Panc1 (cell line): ENCODE data around the gene SCGB1A1. TPM values are rescaled to one million over a fixed set of nuclear protein-coding genes. Genes with fewer than 3 reads are reported as not detected.
A peak's percentile ranks its signal among the peaks of the same experiment; 100 is the strongest.

Experiments used
- ATAC-seq: fragments of 200-7000 bp; cut with Tn5 transposase; 2 replicates; pipeline ENCODE4 v1.9.1; 2020; ENCODE audit warnings: mild to moderate bottlenecking, moderate library complexity
- BruUV-seq: library from RNA; stranded (reverse); fragments of 400-500 nt; replicated peaks from 2 replicates; lab custom pipeline; 2021; lab: Mats Ljungman, UMichigan
- CTCF ChIA-PET: fragments of 300-600 bp; sonication (Branson Sonifier 250); formaldehyde crosslinking; loops from one replicate; lab custom pipeline; 2022; ENCODE audit warnings: antibody characterized with exemption; lab: Charles Lee
- POLR2A ChIA-PET: fragments of 300-600 bp; sonication (Branson Sonifier 250); formaldehyde crosslinking; loops from one replicate; lab custom pipeline; 2022; ENCODE audit warnings: antibody characterized with exemption; lab: Charles Lee
- DNase-seq: peaks from one replicate; pipeline ENCODE4 v3.0.0-alpha.2; 2010; ENCODE audit warnings: low read depth, low spot score
- H3K27ac ChIP-seq: 2 replicates; pipeline ENCODE4 v1.5.1; 2011; ENCODE audit warnings: mild to moderate bottlenecking, low read length, inconsistent platforms
- H3K27me3 ChIP-seq: fragments of 200-500 bp; sonication (Bioruptor generic); 2 replicates; pipeline ENCODE4 v1.6.0; 2014; ENCODE audit warnings: low read length, inconsistent platforms; ENCODE audit not compliant: control insufficient read depth, insufficient read depth
- H3K36me3 ChIP-seq: fragments of 200-500 bp; sonication (Bioruptor generic); 2 replicates; pipeline ENCODE4 v1.5.1; 2014; ENCODE audit warnings: inconsistent platforms, mild to moderate bottlenecking, low read length, moderate library complexity; ENCODE audit not compliant: control insufficient read depth, insufficient read depth
- H3K4me1 ChIP-seq: 2 replicates; pipeline ENCODE4 v1.5.1; 2011; ENCODE audit warnings: inconsistent platforms, mild to moderate bottlenecking, low read length, moderate library complexity; ENCODE audit not compliant: control insufficient read depth, insufficient read depth
- H3K4me3 ChIP-seq, 2 experiments: 2 replicates each; pipeline ENCODE4 v1.5.1; 2011 to 2012; ENCODE audit warnings: low read depth in 2 of 2, low read length in 2 of 2, mild to moderate bottlenecking in 2 of 2, inconsistent platforms in 1 of 2, moderate library complexity in 1 of 2
- H3K9me3 ChIP-seq: fragments of 200-500 bp; sonication (Bioruptor generic); 2 replicates; pipeline ENCODE4 v1.5.1; 2014; ENCODE audit warnings: low read depth, mild to moderate bottlenecking, inconsistent platforms, low read length, moderate library complexity; ENCODE audit not compliant: control insufficient read depth, insufficient read depth
- POLR2AphosphoS5 ChIP-seq: IDR thresholded peaks from 2 replicates; pipeline ENCODE4 v1.6.1; 2012; ENCODE audit warnings: mild to moderate bottlenecking, low read depth, low read length, moderate library complexity
- REST ChIP-seq, 2 experiments: IDR thresholded peaks; 2 replicates each; pipeline ENCODE4 v1.6.1; 2011 to 2012; ENCODE audit warnings: low read depth in 2 of 2, control low read depth in 1 of 2, low read length in 1 of 2, mild to moderate bottlenecking in 1 of 2, moderate library complexity in 1 of 2; ENCODE audit not compliant: insufficient read depth in 1 of 2
- SIN3A ChIP-seq: IDR thresholded peaks from 2 replicates; pipeline ENCODE4 v1.6.1; 2012; ENCODE audit warnings: low read depth, mild to moderate bottlenecking, low read length, moderate library complexity, borderline replicate concordance; ENCODE audit not compliant: insufficient read depth
- TCF7L2 ChIP-seq: IDR thresholded peaks from 2 replicates; pipeline ENCODE4 v1.6.1; 2011; ENCODE audit warnings: mild to moderate bottlenecking, low read depth, low read length, inconsistent platforms
- in situ Hi-C: cut with HindIII; loops from 2 replicates; pipeline ENCODE4 v1.10.0; 2016; ENCODE audit warnings: low sequenced_read_pairs, low pct_unique_long_range_greater_than_20kb
- intact Hi-C: fragments of 100-400 bp; cut with micrococcal nuclease; formaldehyde crosslinking; loops from one replicate; pipeline ENCODE4 v1.10.0; 2022; ENCODE audit not compliant: unreplicated experiment
- total RNA-seq: library from RNA; stranded (reverse); gene quantifications from one replicate; pipeline ENCODE4 v1.2.1, GENCODE V29; 2021; ENCODE audit not compliant: unreplicated experiment
- TF ChIP-seq, protein P1 (sequence below): fragments of 450-650 bp; IDR thresholded peaks from 2 replicates; pipeline ENCODE4 v1.5.1; 2017; ENCODE audit warnings: mild to moderate bottlenecking

SCGB1A1 gene
- total RNA-seq, 1 experiment from 2014 or later, result 1.1 TPM

GRCh38 chr11:62420882-62421281 is 2.0 kb downstream of the SCGB1A1 start:
- H3K9me3 ChIP-seq, result no peaks in the 10 kb centered on the region
- POLR2A ChIA-PET, result no interaction called here
- ATAC-seq (no peak), DNase-seq (no peak)
- TF ChIP-seq REST (IDR thresholded peaks at IDR 0.05; ENCODE audit: insufficient read depth in 1 of 2, low read depth in 2 of 2, low read length in 1 of 2), result no peak
- TF ChIP-seq TCF7L2, result no peak
- TF ChIP-seq SIN3A, result no peak
- no peak for TF ChIP-seq POLR2AphosphoS5
- TF ChIP-seq, protein P1, sequence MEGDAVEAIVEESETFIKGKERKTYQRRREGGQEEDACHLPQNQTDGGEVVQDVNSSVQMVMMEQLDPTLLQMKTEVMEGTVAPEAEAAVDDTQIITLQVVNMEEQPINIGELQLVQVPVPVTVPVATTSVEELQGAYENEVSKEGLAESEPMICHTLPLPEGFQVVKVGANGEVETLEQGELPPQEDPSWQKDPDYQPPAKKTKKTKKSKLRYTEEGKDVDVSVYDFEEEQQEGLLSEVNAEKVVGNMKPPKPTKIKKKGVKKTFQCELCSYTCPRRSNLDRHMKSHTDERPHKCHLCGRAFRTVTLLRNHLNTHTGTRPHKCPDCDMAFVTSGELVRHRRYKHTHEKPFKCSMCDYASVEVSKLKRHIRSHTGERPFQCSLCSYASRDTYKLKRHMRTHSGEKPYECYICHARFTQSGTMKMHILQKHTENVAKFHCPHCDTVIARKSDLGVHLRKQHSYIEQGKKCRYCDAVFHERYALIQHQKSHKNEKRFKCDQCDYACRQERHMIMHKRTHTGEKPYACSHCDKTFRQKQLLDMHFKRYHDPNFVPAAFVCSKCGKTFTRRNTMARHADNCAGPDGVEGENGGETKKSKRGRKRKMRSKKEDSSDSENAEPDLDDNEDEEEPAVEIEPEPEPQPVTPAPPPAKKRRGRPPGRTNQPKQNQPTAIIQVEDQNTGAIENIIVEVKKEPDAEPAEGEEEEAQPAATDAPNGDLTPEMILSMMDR, result no peak
- H3K4me3 ChIP-seq, result no peak overlapping the region
- H3K4me1 ChIP-seq, result peaks cover 24% of the 10 kb centered on the region
- H3K27ac ChIP-seq, result peak overlapping the region; percentile 81; the same call in 1 of the 2 replicates
- no peaks in the 10 kb centered on the region for H3K27me3 ChIP-seq
- no peaks in the 10 kb centered on the region for H3K36me3 ChIP-seq
- in situ Hi-C loops (no loop called here), intact Hi-C loops (loop anchor here (5.0 kb wide), 1 partner anchor 121 kb away; no protein-coding TSS in a partner anchor)
- CTCF ChIA-PET, result no interaction called here
- BruUV-seq, result no TSS peak

- no peaks in the 10 kb centered on the region for H3K9me3 ChIP-seq
- intact Hi-C loops (loop anchor here (5.0 kb wide), 1 partner anchor 120 kb away; no protein-coding TSS in a partner anchor), in situ Hi-C loops (no loop called here)
- H3K4me1 ChIP-seq, result peaks cover 35% of the 10 kb centered on the region
- H3K27me3 ChIP-seq, result no peaks in the 10 kb centered on the region
- TF ChIP-seq SIN3A, result no peak
- TF ChIP-seq POLR2AphosphoS5, result no peak
- TF ChIP-seq, protein P1, result no peak
- TF ChIP-seq REST (IDR thresholded peaks at IDR 0.05; ENCODE audit: insufficient read depth in 1 of 2, low read depth in 2 of 2, low read length in 1 of 2), result no peak
- no peak for TF ChIP-seq TCF7L2
- ATAC-seq (no peak), DNase-seq (no peak)
- CTCF ChIA-PET, result interaction anchor here (3.2 kb wide), 1 partner anchor 27 kb away, joined by 25 read pairs; no protein-coding TSS in a partner anchor
- no TSS peak for BruUV-seq
- H3K36me3 ChIP-seq, result no peaks in the 10 kb centered on the region
- H3K27ac ChIP-seq, result peak overlapping the region; percentile 98
- POLR2A ChIA-PET, result no interaction called here
- no peak overlapping the region for H3K4me3 ChIP-seq
These were observed 3.2 kb downstream of the SCGB1A1 start for GRCh38 chr11:62421996-62422395.
